Measurements from ENCODE around the gene NPS. TPM values are rescaled to one million over a fixed set of nuclear protein-coding genes. Genes with fewer than 3 reads are reported as not detected.

The NPS gene
- total and polyA plus RNA-seq, 7 donors: not detected

Other genes starting within 250 kb of the NPS start
- not detected for gene FOXI2, start 187.9 kb downstream of the NPS start, total RNA-seq
- under 1 TPM in 1 of 3 donors, not detected in 2; 0.03 TPM for gene FOXI2, start 187.9 kb downstream of the NPS start, polyA plus RNA-seq